NCI-H187 treated with DMSO at 0.1 percent for 48 hours (cell line): ENCODE results near the gene ABI1.

Source experiments
- DNase-seq: peaks from one replicate; lab custom pipeline; 2025; lab: John Stamatoyannopoulos, UW

The ABI1 gene

DNA sequence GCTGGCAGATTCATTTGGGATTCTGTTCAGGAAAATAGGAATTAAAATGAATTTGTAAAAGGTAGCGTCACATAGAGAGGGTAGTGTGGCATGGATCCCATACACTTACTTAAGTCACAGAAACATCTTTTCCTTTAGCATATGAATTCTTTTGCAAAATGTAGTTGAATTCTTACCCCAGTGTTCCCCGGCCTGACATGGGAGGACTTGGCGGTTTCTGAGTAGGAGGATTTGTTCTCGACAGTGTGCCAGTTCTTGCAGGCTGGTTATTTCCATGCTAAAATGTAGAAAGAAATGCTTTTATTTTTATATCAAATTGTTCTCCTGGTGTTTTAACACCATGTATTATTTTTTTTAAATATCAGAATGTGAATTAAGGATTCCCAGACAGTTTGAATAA lies 90.7 kb downstream of the ABI1 start:
- no peak for DNase-seq

DNA sequence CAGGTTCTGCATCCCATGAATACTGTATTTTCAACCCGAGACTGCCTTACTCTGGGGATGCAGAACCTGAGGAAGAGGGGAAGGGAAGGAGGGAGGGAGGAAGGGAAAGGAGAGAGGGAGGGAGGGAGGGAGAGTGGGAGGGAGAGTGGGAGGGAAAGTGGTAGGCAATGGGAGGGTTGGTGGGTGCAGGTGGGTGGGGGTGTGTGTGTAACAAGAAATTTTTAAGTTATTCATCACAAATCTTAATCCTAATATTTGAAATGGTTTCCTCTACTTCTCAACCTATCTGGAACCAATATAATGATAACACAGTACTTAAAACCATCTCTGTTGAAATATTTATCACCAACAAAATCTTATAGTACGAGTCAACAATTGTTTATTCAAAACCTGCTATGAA lies 95.2 kb downstream of the ABI1 start:
- no peak for DNase-seq

- no peak for DNase-seq
These were observed 101.8 kb downstream of the ABI1 start for GRCh38 chr10:26759008-26759407.

DNA sequence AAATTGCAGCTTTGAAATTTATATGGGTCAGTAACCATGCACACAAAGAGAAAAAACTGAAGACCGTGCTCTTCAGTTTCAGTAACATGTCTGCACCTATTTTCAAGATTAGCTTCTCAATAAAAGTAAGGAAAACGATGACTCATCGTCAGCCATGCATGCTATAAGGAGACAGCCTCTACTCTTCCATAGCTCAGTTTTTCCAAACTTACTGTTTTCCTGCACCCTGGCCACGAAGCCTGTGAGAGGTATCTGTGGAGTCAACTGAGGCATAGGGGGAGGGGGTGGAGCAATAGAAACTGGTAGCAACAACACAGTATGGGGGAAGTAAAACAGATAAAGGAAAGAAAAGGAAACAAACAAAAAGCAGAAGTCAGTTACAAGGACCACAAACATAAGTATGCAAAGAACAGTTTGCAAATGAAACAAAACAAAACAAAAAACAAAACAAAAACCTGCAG lies 105.3 kb downstream of the ABI1 start:
- DNase-seq = no peak

- DNase-seq = no peak
These were observed 114.7 kb downstream of the ABI1 start for GRCh38 chr10:26746061-26746460.

GRCh38 chr10:26743841-26744240 lies 116.9 kb downstream of the ABI1 start:
- no peak for DNase-seq

DNA sequence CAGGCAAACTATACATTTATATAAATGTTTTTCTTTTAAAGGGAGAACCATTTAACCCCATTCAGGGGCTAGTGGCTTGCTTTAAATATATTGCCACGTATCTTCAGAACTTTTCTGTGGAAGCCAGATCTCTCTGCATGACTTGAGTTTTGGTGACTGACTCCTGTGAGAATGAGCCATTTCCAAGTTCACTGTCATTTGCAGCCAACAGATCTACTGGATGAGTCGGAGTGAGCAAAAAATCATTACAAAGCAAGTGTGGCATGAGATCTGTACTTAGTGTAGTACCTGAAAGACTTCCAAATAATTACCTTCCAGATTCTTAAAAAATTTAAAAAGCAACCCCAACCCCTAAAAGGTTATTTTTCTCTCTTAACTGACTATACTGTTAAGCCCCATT lies 117.7 kb downstream of the ABI1 start:
- DNase-seq = no peak

- no peak for DNase-seq
These were observed 119.4 kb downstream of the ABI1 start for GRCh38 chr10:26741368-26741767.

DNA sequence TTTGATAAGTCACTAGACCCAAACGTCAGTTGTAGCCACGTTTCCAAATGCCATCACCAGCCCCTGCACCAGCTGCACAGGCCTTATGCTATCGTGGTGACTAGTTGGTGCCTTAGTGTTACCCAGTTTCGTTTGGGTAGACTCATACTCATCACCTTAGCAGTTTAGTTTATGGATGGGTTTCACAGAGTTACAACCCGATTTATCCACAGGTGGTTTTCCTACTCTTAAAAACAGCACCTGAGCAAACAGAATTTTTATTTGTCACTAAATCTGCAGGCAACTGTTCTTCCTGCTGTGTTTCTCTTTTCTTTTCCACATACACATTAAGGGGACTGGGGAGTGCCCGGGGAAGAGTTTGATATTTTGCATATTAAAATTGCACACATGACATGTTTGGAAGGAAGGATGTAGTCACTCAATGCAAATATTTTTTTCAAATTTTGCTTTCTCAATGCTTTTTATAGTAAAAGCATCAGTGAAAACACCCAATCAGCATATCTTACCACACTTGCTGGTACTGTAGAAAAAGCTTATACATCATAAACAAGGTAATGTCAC lies 121.6 kb downstream of the ABI1 start:
- no peak for DNase-seq

DNA sequence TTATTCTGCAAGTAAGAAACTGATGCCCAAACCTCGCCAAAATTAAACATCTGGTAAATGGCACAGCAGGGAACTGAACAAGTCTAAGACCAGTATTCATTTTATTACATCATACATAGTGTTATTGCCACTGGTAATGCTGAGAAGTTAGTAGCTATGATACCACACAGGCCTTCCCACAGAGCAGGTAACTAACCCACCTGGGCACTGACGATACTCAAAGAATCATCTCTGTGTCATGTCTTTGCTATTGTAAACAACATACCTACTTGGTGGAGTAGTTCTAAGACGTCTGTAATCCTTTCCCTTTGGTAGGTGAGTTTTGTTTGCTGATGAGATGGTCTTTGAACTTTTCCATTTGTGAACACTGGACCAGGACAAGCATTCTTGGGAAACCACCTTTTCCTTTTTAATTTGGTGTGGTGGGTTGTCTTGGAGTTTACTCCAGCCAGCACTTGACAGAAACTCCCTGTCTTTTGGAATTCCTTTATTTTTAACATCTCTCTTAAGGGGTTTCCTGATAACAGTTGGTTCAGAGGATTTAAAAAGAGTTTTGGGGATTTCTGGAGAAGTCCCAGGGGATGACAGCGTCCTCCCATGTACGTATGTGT lies 122.4 kb downstream of the ABI1 start:
- no peak for DNase-seq

GRCh38 chr10:26737730-26738129 lies 123.0 kb downstream of the ABI1 start:
- DNase-seq = no peak

DNA sequence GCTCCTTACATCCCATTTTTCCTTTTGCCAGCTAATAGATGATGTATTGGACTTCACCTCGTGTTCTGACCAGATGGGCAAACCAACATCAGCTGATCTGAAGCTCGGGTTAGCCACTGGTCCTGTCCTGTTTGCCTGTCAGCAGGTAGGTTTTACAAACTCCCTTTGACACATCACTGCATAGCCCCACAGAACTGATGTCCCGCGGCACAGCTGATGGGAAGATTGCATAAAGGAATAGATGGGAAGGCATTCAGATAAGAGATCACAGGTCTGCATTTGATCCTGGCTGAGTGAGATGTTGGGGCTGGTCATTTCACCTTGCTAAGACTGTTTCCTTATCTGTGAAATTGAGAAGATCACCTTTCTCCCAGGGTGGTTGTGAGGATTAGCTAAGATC lies 125.3 kb downstream of the ABI1 start:
- no peak for DNase-seq

- DNase-seq = no peak
These were observed 126.8 kb downstream of the ABI1 start for GRCh38 chr10:26733750-26734568.

GRCh38 chr10:26730552-26730951 lies 130.2 kb downstream of the ABI1 start:
- DNase-seq = no peak

DNA sequence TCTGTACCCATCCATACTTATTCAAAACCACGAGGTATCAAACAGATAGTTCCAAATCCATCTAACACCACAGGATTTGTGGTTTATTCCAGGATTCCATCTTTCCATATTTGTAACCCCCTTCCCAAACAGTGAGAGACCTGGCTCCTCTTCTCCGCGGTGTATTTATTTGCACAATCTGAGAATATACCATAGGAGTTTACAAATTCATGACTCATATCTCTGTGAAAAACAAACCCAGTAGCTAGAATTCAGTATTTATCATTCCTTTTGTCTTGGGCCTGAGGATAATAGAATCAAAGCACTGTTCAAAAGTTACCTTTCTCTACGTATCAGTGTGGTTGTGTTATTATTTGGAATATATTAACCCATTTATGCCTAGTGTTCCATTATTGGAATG lies 131.4 kb downstream of the ABI1 start:
- no peak for DNase-seq

DNA sequence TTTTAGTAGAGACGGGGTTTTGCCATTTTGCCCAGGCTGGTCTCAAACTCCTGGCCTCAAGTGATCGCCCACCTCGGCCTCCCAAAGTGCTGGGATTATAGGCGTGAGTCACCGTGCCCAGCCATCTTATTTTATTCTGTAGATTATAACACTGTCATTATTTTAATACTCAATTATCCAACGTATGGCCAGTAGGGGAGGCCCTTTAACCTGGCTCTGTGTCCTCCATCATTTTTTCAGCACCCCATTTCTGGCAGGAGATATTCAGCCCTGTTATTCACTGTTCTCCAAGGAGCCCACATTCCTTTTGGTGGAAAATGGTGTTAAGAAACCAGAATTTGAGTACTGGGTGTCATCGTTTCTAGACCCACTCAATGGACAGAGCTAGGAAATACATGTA lies 131.8 kb downstream of the ABI1 start:
- DNase-seq = no peak

- DNase-seq = no peak
These were observed 133.8 kb downstream of the ABI1 start for GRCh38 chr10:26727005-26727404.

DNA sequence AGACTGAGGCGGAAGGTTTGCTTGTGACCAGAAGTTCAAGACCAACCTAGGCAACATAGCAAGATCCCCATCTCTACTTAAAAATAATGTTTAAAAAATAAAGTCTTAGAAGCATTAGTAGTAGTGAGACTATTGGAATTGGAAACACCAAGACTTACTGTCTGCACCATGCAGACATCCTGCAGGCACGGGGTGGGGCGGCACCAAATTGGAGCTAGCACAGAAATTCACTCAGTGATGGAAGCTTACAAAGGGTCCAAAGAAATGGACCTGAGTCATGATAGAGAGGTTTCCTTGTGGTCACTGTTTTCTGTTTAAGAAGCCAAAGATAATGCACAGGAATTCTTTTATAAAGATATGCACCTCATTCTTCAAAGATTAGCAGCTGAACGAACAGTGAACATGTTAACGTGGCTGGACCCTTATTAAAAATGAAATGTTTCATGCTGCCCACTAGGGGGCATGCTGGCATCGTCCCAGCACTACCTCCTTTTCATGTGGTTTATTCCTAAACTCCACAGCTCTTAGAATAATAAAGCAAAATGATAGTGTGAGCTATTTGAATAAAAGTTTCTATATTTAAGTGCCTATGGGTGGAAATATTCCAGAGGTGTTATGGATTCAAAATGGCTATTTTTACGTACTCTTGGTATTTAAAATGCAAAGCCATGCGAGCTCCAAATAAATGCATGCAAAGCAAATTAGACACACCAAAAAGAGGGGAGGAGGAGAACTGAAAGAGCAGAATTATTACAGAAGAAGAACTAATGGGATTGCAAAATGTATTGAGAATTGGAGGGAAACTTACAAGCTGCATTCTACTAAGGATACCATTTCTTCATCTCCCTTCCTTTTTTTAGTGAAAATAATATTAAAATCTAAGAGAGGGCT lies 134.7 kb downstream of the ABI1 start:
- DNase-seq = no peak

DNA sequence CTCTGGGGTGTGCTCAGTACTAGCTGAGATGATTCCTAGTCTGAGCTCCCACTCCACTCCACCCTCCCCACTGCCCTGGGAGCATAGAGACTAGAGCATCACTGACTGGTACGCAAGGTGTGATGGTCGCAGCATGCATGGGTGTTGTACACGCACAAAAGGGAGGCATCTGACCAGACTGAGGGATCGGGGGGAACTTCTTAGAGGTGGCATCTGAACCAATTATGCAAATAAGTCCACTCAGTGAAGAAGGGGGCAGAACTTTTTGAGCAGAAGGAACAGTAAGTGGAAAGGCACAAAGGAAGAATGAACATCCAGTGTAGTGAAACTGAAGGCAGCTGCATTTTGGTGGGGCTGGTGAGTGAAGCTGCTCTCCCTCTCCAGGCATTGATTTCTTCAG lies 137.7 kb downstream of the ABI1 start:
- no peak for DNase-seq

- DNase-seq = no peak
These were observed 139.2 kb downstream of the ABI1 start for GRCh38 chr10:26721561-26721960.

GRCh38 chr10:26717476-26717875 lies 143.3 kb downstream of the ABI1 start:
- no peak for DNase-seq

- no peak for DNase-seq
These were observed 145.6 kb downstream of the ABI1 start for GRCh38 chr10:26715137-26715487.
